ENCODE results near the gene DNAH7.
"Not testable (repeated sequence)": the region's sequence is repeated elsewhere in the genome, so short reads cannot be mapped to it uniquely, and the experiment has no call there.

The DNAH7 gene

GRCh38 chr2:195700480-195700879 lies 368.2 kb downstream of the DNAH7 start:
- Histone ChIP-seq H3K27ac (no peak overlapping the region), H3K36me3 (ENCODE audit: insufficient read depth, low read length) (peaks cover 3% of the 10 kb centered on the region; the same call in 1 of the 2 replicates), H3K9ac (ENCODE audit: insufficient read length) (no peak overlapping the region), H3K4me3 (no peak overlapping the region), H3K9me3 (ENCODE audit: low read depth, low read length) (0 out of 2 replicates have a peak, but pooled peaks cover 2% of the 10 kb centered on the region)
- TF ChIP-seq POLR2AphosphoS5 (IDR thresholded peaks at IDR 0.05; ENCODE audit: borderline replicate concordance, low read depth, low read length): no peak
- no peak for TF ChIP-seq FOXP2 (optimal IDR thresholded peaks at IDR 0.05; ENCODE audit: control extremely low read depth, extremely low read length, insufficient read depth)
- no peak for TF ChIP-seq EZH2 (IDR thresholded peaks at IDR 0.05)
- no peak for DNase-seq (ENCODE audit: low read depth, low spot score)

DNA sequence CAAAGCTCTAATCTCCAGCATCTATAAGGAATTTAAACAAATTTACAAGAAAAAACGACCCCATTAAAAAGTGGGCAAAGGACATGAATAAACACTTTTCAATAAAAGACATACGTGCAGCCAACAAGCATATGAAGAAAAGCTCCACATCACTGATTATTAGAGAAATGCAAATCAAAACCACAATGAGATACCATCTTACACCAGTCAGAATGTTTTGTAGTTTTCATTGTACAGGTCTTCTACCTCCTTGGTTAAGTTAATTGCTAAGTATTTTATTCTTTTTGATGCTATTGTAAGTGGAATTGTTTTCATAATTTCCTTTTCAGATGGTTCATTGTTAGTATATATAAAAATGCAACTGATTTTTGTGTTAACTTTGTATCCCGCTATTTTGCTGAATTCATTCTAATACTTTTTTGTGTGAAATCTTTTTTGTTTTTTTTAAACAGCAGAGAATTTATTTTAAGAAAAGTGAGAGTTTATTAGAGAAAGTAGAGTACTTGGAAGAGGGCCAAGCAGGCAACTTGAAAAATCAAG lies 370.9 kb downstream of the DNAH7 start:
- no peak overlapping the region for H3K27ac ChIP-seq
- H3K9ac ChIP-seq (ENCODE audit: insufficient read length): no peak overlapping the region
- TF ChIP-seq POLR2AphosphoS5 (IDR thresholded peaks at IDR 0.05; ENCODE audit: borderline replicate concordance, low read depth, low read length) (no peak), EZH2 (IDR thresholded peaks at IDR 0.05) (no peak), FOXP2 (optimal IDR thresholded peaks at IDR 0.05; ENCODE audit: control extremely low read depth, extremely low read length, insufficient read depth) (no peak)
- peaks cover 7% of the 10 kb centered on the region; the same call in 1 of the 2 replicates for H3K36me3 ChIP-seq (ENCODE audit: insufficient read depth, low read length)
- 0 out of 2 replicates have a peak, but pooled peaks cover 2% of the 10 kb centered on the region for H3K9me3 ChIP-seq (ENCODE audit: low read depth, low read length)
- DNase-seq (ENCODE audit: low read depth, low spot score): peak; percentile 26
- no peak overlapping the region for H3K4me3 ChIP-seq

- 0 out of 2 replicates have a peak, but pooled peaks cover 2% of the 10 kb centered on the region for H3K9me3 ChIP-seq (ENCODE audit: low read depth, low read length)
- H3K4me3 ChIP-seq: no peak overlapping the region
- H3K36me3 ChIP-seq (ENCODE audit: insufficient read depth, low read length): peaks cover 7% of the 10 kb centered on the region; the same call in 1 of the 2 replicates
- DNase-seq (ENCODE audit: low read depth, low spot score): no peak
- no peak overlapping the region for H3K27ac ChIP-seq
- TF ChIP-seq FOXP2 (optimal IDR thresholded peaks at IDR 0.05; ENCODE audit: control extremely low read depth, extremely low read length, insufficient read depth) (no peak), EZH2 (IDR thresholded peaks at IDR 0.05) (no peak), POLR2AphosphoS5 (IDR thresholded peaks at IDR 0.05; ENCODE audit: borderline replicate concordance, low read depth, low read length) (no peak)
- H3K9ac ChIP-seq (ENCODE audit: insufficient read length): no peak overlapping the region
These were observed 372.6 kb downstream of the DNAH7 start for GRCh38 chr2:195696012-195696411.

GRCh38 chr2:195695002-195695631 lies 373.5 kb downstream of the DNAH7 start:
- H3K9ac ChIP-seq (ENCODE audit: insufficient read length): no peak overlapping the region
- no peak overlapping the region for H3K27ac ChIP-seq
- H3K36me3 ChIP-seq (ENCODE audit: insufficient read depth, low read length): peaks cover 12% of the 10 kb centered on the region
- H3K4me3 ChIP-seq: no peak overlapping the region
- 0 out of 2 replicates have a peak, but pooled peaks cover 2% of the 10 kb centered on the region for H3K9me3 ChIP-seq (ENCODE audit: low read depth, low read length)
- no peak for DNase-seq (ENCODE audit: low read depth, low spot score)
- TF ChIP-seq POLR2AphosphoS5 (IDR thresholded peaks at IDR 0.05; ENCODE audit: borderline replicate concordance, low read depth, low read length): no peak
- TF ChIP-seq EZH2 (IDR thresholded peaks at IDR 0.05): no peak
- TF ChIP-seq FOXP2 (optimal IDR thresholded peaks at IDR 0.05; ENCODE audit: control extremely low read depth, extremely low read length, insufficient read depth): no peak

- TF ChIP-seq FOXP2 (optimal IDR thresholded peaks at IDR 0.05; ENCODE audit: control extremely low read depth, extremely low read length, insufficient read depth) (no peak), POLR2AphosphoS5 (IDR thresholded peaks at IDR 0.05; ENCODE audit: borderline replicate concordance, low read depth, low read length) (no peak), EZH2 (IDR thresholded peaks at IDR 0.05) (no peak)
- Histone ChIP-seq H3K27ac (no peak overlapping the region), H3K4me3 (no peak overlapping the region), H3K9me3 (ENCODE audit: low read depth, low read length) (no peaks in the 10 kb centered on the region), H3K36me3 (ENCODE audit: insufficient read depth, low read length) (peaks cover 12% of the 10 kb centered on the region), H3K9ac (ENCODE audit: insufficient read length) (no peak overlapping the region)
- no peak for DNase-seq (ENCODE audit: low read depth, low spot score)
These were observed 374.1 kb downstream of the DNAH7 start for GRCh38 chr2:195694553-195694952.

GRCh38 chr2:195692531-195692930 lies 376.1 kb downstream of the DNAH7 start:
- peaks cover 12% of the 10 kb centered on the region for H3K36me3 ChIP-seq (ENCODE audit: insufficient read depth, low read length)
- not testable (repeated sequence) for H3K4me3 ChIP-seq; H3K27ac ChIP-seq; H3K9ac ChIP-seq (ENCODE audit: insufficient read length); DNase-seq (ENCODE audit: low read depth, low spot score); H3K9me3 ChIP-seq (ENCODE audit: low read depth, low read length)
